SK-N-MC (cell line): ENCODE measurements around the gene C16orf92.

Experiments
- EZH2 ChIP-seq: fragments of 200-600 bp; sonication (generic); IDR thresholded peaks from one replicate; pipeline ENCODE4 v1.6.1; 2017; ENCODE audit warnings: antibody characterized with exemption
- POLR2AphosphoS5 ChIP-seq: IDR thresholded peaks from 2 replicates; pipeline ENCODE4 v1.6.1; 2012; ENCODE audit warnings: mild to moderate bottlenecking, low read depth, low read length, borderline replicate concordance

- no peak for TF ChIP-seq EZH2
- no peak for TF ChIP-seq POLR2AphosphoS5
Observed at GRCh38 chr16:30054451-30054850, 31.5 kb downstream of the C16orf92 start.
